ENCODE measurements around the gene SOCS3.
A peak's percentile ranks its signal among the peaks of the same experiment; 100 is the strongest.
"Not testable (repeated sequence)": the region's sequence is repeated elsewhere in the genome, so short reads cannot be mapped to it uniquely, and the experiment has no call there.

The SOCS3 gene

DNA sequence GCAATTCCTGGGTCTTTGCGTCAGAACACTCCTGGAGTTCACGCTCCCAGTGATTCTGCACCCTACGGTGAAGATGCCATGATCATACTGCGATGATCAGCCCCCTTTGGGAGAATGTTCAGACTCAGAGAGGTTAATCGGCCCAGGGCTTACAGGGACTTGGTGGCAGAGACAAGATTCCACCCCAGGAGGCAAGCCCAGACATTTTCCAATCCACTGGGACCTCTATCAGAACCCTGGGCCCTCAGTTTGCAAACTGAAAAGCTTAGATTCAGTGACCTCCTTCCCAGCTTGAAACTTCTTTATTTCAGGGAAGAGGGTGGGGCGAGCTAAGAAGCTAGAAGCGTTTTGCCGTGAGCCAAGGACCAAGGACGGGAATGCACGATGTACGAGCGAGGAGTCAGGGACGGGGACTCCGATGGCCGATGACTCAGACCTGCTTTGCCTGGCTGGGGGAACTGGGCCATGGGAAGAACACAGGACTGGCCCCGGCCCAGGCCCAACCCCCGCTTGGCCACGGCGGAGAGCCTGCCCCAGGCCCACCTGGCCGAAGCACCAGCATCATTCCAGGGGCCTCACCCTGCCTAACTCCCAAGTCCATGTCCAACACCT, 34.7 kb downstream of the SOCS3 start:
- no peak for DNase-seq

DNA sequence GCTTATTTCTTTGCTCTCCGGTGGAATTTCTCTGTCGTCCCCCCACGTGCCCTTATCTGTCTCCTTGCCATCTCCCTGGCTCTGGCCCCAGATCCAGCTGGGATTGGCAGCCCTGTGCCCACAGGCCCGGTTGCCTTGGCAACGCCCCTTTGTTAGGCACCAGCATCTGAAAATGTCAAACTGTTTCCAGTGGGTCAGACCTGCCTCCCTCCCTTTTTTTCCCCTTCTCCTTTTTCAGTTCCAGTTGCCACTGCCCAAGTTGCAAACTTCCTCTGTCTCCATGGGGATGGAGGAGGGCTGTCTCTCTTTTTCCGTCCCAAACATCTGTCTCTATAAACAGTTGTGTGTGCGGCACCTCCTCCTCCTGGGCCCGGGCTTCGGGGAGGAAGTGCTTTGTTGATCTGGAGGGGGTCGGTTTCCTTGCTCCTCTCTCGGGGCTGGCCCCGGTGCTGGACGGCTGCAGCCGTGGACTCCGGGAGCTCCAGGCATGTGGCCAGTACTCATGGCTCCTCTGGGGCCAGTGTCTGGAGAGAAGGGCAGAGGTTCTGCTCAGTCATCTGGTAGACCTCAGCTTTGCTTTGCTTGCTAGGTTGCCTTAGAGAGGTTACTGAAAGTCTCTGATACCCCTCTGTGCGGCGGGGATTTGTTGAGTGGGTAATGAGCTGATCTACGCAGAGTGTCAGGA, 35.3 kb downstream of the SOCS3 start:
- no peak for DNase-seq

DNA sequence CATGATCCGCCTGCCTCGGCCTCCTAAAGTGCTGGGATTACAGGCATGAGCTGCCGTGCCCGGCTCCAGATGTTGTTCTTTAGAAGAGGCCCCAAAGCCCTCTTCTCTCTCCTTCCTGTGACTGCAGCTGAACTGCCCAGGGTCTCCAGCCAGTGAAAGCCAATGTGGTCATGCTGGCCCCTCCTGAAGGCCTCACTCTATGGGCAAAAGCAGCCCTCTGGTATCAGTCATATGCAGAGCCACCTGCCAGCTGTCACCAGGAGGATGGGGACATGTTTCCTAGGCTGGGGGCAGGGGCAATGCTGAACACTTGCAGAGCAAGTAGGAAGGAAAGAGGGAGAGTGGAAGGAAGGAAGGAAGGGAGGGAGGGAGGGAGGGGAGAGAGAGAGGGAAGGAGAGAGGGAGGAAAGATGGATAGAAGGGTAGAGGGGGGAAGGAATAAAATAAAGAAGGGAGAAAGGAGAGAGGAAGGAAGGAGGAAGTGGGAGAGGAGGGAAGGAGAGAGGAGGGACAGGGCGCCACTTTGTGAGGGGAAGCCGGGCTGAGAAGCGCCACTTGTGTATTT, 36.0 kb downstream of the SOCS3 start:
- DNase-seq = no peak

DNA sequence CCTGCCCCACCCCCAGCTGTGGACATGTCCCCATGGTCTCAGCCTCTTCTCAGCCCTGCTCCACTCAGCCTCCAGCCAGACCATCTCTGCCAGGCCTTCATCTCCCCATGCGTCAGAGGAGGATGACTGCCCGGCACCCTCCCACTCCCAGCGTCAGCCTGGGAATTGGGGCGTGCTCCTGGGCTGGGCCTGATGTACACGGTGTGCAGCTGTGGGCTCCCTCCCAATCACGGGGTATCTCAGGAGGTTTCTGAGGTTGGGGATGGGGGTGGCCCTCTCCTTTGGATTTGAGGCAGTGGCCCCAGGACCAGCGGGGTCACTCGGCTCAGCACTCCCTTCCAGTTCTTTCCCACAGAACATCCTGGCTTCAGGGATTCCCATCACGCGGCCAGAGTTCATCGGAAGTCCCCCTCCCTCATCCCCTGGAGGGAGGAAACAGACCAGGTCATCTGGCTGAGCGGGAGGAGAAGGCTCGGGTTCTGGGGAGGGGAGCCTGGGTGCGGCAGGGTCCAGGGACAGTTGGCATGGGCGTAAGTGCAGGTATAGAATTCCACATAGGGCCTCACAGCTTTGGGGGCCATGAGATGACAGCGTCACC, 36.9 kb downstream of the SOCS3 start:
- DNase-seq = no peak

DNA sequence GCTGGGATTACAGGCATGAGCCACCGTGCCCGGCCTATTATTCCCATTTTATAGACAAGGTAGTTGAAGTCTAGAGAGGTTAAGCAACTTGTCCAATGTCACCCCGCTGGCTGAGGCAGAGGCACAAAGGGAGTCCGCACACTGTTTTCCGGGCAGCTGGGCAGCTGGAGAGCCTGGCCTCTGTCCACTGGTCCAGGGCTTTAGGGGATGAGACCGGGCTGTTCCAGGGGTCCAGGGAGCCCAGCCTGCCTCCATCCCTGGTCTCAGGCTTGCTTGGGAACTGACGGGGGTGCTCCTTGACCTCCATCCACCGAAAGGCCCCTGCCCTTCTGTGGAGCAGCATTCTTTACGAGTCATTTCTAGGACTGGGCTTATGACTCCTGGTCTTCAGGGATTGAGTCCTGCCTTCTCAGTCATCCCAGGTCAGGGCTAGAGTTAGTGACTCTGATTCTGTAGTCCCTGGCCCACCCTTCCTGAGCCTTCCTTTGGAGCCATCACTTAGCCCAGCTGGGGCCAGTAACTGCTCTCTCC, 37.5 kb downstream of the SOCS3 start:
- DNase-seq = no peak

DNA sequence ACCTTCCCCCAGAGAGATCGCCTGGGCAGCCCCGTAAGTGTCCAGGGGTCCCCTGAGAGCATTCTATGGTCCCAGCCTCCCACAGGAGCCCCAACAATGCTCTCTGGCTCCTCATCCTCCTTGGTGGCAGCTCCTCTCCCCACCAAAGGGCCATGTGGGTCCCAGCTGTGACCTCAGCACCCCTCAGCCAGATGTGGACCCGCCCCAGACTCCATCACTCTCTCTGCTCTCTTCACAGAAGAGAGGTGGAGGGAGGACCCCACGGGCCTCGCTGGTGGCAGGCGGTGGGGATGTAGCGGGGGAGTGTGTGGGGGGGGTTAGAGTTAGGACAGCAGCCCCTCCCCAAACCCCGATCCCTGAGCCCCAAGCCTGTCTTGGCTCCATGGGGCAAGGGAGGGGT, 41.0 kb downstream of the SOCS3 start:
- no peak for DNase-seq

DNA sequence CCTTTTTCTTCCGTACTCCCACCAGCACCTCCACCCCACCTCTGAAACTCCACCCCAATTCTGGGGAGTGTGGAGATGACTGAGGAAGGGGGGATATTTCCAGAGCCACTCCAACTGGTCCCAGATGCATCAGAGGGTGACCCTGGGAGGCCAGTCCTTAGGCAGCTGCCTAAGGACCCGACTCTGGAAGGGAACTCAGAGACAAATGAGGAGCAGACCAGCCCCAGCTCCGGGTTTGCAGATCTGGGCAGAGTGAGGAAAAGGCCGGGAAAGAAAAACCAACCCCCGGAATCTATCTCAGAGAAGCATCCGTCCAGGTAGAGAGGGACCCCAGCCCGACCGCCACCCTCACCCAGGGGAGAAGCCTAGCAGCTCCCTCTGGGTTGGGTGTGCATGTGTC, 41.5 kb downstream of the SOCS3 start:
- no peak for DNase-seq

DNA sequence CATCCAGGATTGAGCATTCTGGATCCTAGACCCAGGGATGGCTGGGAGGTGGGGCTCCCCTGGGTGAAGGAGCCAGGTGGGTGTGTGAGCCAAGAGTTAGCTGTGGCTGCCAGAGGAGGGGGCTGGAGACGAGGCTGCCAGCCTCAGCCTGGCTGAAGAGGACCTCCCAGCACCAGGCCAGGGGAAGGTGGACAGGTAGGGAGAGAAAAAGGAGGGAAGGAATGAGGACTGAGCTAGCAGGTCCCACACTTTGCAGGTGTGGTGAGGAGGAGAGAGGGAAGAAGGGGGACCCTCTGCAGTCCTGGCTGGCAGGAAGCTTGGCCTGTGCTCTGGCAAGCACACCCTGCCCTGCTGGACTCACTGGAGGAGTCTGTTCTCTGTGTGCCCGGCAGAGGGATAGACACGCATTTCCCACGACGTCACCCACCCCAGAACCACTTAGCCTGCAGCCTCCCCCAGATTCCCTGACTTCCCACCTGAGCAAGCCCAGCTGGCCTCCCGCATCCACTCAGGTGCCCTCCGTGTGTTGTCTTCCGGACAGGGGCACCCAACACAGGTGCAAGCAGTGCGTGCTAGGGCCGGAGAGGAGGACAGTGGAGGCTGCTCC, 42.0 kb downstream of the SOCS3 start:
- no peak for DNase-seq

DNA sequence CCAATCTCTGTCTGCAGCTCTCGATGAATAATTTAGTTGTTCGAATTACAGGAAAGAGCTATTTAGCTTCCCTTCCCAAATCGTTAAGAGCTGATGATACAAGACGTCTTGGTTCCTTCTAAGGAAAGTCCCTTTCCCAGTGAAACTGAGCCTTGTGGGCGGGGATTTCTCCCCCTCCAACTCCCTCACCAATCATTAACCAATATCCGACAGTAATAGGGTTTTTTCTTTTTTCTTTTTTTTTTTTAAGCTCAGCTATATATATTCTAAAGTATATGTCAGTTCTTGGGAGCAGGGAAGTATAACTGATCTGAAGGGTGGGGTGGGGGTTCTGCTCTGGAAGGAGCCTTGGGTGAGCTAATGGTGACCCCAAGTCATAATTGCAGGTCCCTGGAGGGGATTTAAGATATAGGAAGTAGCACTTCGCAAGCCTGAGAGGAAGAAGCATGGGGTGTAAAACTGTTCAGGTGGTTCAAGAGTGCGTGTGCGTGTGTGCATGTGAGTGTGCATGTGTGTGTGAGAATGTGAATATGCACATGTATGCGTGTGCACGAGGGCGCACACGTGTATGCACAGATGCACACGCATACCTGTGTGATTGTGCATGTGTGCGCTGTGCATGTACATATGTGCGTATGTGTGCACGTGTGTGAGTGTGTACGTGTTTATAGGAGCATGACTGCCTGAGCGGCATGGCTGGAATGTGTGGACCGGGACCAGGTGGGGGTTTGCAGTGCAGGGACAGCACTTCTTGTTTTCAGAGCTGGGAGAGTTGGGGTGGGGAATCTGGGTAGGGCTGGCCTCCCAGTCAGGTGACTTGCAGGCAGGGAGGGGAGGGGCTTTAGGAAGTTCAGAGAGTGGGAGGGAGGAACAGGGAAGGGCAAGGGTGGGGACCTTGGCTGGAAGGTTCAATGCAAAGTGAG, 42.7 kb downstream of the SOCS3 start:
- no peak for DNase-seq

DNA sequence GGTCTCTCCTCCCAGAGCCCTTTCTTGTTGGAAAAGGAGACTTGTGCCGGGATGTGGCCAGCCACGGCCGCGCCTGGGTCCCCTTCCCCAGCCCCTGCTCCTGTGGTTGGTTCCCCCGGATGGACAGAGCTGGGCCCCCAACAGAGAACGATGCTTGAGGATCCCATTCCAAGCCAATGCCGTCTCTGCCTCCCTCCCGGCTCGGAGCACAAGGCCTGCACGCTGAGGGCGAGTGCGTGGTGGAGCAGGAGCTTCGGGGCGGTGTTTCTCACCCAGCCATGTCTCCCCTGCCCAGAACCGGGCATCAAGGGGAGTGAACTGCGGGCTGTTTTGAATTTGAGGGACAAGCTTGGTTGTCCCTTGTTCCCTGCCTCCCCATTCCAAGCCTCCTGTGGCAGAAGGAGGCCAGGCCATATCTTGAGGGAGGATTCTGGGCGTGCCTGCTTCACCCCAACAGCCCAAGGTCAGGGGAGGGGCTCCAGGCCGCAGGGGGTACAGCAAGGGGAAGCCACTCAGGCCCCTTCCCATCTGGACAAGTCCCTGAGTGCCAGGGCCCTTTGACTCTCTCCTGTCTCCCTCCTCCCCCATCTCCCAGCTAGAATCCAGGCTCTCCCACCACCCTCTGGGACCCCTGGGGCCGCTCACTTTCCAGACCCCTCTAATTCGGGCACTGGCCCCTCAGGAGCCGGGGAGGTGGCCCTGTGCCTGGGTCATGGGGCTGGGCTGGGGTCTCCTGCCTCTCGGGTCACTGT, 43.6 kb downstream of the SOCS3 start:
- no peak for DNase-seq

DNA sequence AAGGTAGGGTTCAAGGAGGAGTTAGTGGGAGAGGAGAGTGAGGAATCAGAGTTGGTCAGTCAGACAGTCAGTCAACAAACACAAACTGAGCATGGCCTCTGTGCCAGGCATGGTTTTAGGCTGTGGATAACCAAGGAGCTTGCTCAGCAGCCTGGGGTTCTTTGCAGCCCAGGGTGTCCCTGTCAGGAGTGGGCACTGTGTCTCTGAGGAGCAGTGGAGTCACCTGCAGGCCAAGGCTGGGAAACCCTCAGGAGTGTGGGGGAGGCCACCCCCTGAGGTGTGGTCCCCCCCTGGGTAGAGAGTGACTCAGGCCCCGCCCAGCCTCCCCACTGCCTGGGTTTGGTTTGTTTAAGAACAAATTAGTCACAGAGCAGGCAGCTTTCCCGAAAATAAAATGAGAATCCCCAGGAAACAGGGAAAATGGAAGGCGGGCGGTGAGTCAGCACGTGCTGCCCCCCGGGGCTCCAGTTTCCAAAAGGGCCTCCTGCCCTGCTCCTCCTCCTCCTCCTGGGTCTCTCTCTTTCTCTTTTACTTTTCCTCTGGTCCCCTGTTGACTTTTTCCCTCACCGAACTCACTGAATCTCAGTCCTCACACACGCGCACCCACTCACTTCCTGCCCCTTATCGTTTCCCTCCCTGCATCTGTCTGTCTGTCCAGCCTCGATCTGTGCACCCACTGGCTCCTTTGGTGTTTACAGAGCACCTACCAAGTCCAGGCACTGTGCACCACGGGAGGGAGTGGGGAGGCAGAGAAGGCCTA, 44.3 kb downstream of the SOCS3 start:
- peak; percentile 71 for DNase-seq

DNA sequence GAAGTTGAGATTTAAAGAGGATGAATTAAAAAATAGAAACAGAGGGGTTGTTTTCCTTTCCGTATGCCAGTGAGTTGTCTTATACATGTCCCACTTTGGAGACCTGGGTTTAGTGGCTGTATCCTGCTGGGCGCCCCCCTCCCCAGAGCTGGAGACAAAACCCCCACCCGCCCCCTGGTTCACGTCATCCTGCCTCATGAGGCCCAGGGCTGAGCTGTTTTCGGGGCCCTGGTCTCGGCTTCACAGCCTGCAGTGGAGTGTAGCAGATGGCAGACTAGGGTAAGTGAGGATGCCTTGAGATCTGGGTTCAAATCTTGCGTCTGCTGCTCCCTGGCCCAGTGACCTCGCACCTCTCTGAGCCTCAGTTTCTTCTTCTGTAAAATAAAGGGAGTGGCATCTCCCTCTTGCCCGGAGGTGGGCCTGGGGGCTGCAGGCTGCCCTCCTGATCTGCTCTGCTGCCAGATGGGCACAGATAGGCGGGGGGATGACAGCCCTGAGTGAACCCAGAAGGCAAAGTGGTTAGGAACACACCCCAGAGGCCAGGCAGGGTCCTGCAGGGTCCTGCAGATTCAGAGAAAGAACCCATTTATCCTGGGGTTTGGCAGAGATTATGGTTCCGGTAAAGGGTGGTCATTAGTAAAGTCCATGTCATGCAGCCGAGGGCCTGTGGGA, 45.1 kb downstream of the SOCS3 start:
- no peak for DNase-seq

DNA sequence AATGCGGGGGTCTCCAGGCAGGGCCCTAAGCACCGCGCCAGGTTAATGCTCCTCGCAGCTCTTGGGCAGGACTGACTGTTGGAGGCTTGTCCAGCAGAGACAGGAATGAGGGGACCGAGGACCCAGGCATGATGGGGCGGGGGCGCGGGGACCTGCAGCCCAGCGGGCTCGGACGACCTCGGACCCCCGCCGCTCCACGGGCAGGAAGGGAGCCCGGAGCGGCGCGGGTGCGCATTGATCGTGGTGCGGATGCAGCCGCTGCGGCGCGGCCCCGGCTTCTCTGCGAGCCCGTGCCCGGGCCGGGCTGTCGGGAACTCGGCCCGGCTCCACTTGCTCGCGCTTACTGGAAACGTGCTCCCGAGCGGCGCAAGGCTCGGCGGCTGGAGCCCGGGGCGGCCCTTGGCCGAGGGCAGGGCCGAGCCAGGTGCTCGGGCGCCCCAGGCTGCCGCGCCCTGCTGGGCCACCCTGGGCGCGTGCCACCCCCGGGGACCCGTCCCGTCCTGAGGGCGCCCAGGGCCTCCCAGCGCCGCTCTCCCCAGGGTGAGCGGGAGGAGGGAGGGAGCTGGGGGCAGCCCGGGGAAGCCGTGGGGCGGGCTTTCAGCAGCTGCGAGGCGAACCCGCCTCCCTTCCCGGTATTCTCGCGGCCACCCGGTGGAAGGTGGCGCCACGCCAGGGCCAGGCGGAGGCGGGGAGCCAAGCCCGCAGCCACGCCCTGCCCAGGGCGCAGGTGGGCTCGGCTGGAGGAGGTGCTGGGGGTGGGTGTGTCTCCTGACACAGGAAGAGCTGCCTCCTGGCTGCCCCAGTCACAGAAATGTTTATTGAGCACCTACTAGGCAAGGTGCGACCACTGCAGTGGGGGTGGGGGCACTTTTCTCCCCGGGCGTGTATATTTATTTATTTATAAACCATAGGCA, 45.9 kb downstream of the SOCS3 start:
- DNase-seq = peak; percentile 63

DNA sequence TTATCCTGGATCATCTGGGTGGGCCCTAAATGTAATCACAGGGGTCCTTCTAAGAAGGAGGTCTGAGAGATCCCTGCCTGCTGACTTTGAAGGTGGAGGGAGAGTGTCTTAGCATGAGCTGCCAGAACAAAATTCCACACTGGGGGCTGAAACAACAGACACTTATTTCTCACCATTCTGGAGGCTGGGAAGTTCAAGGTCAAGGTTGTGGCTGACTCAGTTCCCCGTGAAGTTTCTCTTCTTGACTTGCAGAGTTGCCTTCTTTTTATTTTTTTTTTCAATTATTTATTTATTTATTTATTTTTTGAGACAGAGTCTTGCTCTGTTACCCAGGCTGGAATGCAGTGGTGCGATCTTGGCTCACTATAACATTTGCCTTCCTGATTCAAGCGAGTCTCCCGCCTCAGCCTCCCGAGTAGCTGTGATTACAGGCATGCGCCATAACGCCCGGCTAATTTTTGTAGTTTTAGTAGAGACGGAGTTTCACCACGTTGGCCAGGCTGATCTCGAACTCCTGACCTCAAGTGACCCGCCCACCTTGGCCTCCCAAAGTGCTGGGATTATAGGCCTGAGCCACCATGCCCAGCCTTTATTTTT, 50.1 kb downstream of the SOCS3 start:
- not testable (repeated sequence) for DNase-seq

DNA sequence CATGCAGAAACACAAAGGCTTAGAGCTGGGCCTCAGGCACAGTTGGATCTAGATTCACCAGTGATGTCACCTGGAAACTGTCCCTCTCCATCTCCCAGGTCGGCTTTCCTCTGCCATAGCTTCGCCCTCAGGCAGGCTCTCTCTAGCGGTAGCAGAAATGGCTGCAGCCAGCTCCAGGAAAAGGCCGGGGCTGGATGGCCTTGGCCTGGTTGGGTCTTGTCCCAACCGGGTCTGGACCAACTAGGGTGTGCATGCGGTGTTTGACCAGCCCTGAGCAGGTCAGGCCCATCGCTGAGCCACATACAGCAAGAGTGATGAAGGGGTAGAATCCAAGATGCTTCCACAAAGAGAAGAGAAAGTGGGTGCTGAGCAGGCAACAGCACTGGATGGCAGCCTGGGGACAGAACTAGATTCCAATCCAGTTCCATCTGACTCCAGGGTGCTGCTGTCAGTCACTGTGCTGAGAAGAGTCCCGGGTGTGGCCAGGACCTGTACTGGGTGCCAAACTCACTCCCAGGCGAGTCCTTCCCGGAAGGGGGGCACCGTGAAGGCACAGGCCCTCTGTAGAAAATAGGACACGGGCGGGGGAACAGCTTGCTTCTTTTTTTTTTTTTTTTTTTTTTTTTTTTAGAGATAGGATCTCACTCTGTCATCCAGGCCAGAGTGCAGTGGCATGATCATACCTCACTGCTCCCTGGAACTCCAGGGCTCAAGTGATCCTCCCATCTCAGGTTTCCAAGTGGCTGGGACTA, 51.8 kb downstream of the SOCS3 start:
- DNase-seq = no peak

DNA sequence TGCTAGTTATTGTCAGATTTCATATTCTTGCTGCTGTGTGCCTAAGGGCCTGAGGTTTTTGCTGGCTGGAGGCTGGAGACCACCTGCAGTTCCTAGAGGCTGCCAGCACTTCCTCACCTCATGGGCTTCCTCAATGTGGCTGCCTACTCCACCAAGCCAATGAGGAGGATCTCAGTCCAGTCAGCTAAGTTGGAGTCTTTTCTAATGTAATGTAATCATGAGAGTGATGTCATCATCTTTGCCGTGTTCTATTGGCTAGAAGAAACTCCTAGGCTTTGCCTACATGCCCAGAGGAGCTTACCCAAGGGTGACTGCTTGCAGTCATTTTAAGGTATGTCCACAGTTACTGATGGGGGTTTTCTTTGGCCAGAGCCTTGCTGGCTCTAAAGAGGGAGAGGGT, 53.0 kb downstream of the SOCS3 start:
- no peak for DNase-seq
